ENCODE data around the gene AATK.

DNA sequence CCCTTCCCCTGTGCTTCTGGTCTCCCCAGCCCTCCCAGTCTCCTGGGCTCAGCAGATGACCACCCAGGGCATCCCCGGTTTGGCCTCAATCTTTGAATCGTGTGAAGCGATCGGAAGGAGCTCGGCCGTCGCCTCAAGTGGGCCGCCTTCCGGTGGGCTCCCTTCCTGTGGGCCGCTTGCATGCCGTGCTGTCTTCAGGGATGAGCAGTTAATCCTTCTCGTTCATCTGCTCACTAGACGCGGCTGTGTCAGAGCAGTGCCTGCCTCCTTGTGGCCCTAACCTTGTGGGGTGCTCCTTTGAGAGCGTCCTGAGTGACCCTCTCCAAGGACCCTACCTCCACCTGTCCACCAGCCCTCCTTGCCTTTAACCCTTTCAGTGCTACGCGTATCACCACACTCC, 90.7 kb downstream of the AATK start:
- TF ChIP-seq CTCF (IDR thresholded peaks at IDR 0.05), result no peak
- no peak for TF ChIP-seq POLR2A (IDR thresholded peaks at IDR 0.05)

Data from thyroid gland (tissue), 4 donors.